ENCODE results near the gene FFAR2.

DNA sequence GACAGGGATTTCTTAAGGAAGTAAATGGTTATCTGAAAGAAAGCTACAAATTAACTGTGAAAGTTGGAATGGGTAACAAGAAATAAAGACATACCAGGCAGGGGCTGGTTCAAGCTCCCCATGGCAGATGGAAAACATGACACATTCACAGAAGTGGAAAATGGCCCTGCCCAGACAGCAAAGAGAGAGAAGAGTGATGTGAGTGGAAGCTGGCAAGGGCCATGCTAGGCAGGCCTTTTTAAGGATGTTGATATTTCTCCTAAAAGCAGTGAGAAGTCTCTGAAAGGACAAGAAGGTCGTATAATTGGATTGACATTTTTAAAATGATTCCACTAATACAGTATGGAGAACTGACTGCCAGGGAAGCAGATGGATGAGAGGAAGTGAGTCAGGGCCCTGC lies 3.3 kb upstream of the FFAR2 start:
- TF ChIP-seq, protein P1, sequence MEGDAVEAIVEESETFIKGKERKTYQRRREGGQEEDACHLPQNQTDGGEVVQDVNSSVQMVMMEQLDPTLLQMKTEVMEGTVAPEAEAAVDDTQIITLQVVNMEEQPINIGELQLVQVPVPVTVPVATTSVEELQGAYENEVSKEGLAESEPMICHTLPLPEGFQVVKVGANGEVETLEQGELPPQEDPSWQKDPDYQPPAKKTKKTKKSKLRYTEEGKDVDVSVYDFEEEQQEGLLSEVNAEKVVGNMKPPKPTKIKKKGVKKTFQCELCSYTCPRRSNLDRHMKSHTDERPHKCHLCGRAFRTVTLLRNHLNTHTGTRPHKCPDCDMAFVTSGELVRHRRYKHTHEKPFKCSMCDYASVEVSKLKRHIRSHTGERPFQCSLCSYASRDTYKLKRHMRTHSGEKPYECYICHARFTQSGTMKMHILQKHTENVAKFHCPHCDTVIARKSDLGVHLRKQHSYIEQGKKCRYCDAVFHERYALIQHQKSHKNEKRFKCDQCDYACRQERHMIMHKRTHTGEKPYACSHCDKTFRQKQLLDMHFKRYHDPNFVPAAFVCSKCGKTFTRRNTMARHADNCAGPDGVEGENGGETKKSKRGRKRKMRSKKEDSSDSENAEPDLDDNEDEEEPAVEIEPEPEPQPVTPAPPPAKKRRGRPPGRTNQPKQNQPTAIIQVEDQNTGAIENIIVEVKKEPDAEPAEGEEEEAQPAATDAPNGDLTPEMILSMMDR (IDR thresholded peaks at IDR 0.05), result no peak
- TF ChIP-seq POLR2A (IDR thresholded peaks at IDR 0.05), result no peak
